Ishikawa (cell line): ENCODE measurements around the gene SLC8A3.

ENCODE experiments used
- CEBPB ChIP-seq: IDR thresholded peaks from 2 replicates; pipeline ENCODE4 v1.6.1; 2012
- CREB1 ChIP-seq: IDR thresholded peaks from 2 replicates; pipeline ENCODE4 v1.6.1; 2012; ENCODE audit warnings: low read depth
- EP300 ChIP-seq: IDR thresholded peaks from 2 replicates; pipeline ENCODE4 v1.6.1; 2012; ENCODE audit warnings: borderline replicate concordance
- NFIC ChIP-seq: IDR thresholded peaks from 2 replicates; pipeline ENCODE4 v1.6.1; 2012
- TEAD4 ChIP-seq: IDR thresholded peaks from 2 replicates; pipeline ENCODE4 v1.6.1; 2012
- ZBTB7A ChIP-seq: IDR thresholded peaks from 2 replicates; pipeline ENCODE4 v1.6.1; 2012; ENCODE audit warnings: low read depth
- TF ChIP-seq, protein P1 (sequence below): IDR thresholded peaks from 2 replicates; pipeline ENCODE4 v1.6.1; 2012; ENCODE audit warnings: low read depth, mild to moderate bottlenecking

DNA sequence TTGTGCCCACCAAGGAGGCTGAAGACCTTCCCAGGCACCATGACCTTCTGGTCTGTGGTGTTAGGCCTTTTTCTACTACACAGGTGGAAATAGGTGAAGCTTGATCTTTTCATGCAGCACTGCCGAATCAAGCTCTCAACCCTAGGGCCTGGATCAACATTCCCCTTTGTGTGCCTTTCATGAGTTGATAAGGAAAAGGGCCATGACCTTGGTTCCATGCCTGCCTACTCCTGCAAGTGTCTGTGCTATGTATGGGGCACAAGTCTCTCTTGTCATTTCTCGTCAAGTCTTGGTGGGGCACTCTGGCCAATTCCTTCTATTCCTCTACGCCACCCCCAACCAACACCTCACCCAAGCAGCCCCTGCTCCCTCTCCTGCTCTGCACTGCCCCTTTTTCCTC, 154.5 kb downstream of the SLC8A3 start:
- TF ChIP-seq EP300: no peak
- no peak for TF ChIP-seq CEBPB
- TF ChIP-seq, protein P1, sequence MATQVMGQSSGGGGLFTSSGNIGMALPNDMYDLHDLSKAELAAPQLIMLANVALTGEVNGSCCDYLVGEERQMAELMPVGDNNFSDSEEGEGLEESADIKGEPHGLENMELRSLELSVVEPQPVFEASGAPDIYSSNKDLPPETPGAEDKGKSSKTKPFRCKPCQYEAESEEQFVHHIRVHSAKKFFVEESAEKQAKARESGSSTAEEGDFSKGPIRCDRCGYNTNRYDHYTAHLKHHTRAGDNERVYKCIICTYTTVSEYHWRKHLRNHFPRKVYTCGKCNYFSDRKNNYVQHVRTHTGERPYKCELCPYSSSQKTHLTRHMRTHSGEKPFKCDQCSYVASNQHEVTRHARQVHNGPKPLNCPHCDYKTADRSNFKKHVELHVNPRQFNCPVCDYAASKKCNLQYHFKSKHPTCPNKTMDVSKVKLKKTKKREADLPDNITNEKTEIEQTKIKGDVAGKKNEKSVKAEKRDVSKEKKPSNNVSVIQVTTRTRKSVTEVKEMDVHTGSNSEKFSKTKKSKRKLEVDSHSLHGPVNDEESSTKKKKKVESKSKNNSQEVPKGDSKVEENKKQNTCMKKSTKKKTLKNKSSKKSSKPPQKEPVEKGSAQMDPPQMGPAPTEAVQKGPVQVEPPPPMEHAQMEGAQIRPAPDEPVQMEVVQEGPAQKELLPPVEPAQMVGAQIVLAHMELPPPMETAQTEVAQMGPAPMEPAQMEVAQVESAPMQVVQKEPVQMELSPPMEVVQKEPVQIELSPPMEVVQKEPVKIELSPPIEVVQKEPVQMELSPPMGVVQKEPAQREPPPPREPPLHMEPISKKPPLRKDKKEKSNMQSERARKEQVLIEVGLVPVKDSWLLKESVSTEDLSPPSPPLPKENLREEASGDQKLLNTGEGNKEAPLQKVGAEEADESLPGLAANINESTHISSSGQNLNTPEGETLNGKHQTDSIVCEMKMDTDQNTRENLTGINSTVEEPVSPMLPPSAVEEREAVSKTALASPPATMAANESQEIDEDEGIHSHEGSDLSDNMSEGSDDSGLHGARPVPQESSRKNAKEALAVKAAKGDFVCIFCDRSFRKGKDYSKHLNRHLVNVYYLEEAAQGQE: no peak
- no peak for TF ChIP-seq NFIC
- no peak for TF ChIP-seq ZBTB7A
- TF ChIP-seq TEAD4: no peak
- no peak for TF ChIP-seq CREB1
